ENCODE measurements around the gene BTF3. TPM values are rescaled to one million over a fixed set of nuclear protein-coding genes. Genes with fewer than 3 reads are reported as not detected.

Gene BTF3
- total RNA-seq, 1 experiment from 2014 or later: 861 TPM

DNA sequence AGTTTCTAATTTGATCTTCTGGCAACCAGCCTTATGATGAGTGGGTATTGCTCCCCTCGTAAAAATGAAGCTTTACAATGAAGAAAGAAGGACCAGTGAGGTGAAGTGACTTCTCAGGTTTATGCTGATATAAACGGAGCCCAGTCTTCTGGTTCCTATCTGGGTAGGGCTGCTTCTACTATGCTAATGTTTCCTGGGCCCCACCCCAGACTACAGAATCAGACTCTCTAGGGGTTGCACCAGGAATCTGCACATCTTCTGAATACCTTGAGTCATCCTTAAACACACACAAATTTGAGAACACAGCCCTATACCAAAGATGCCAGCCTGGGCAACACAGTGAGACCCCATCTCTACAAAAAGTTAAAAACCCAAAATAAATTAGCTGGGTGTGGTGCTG is 16.2 kb downstream of the BTF3 start:
- H3K18ac ChIP-seq (ENCODE audit: insufficient read length, low read depth, low read length): no peak overlapping the region
- H3K79me2 ChIP-seq (ENCODE audit: insufficient read depth, low read length): no peaks in the 10 kb centered on the region
- Mint-ChIP-seq H3K4me3 (no peak overlapping the region), H3K9me3 (no peaks in the 10 kb centered on the region), H3K27ac (no peak overlapping the region), H3K4me1 (peaks cover 8 to 13% of the 10 kb centered on the region in 2 experiments), H3K36me3 (ENCODE audit: insufficient read depth in 1 of 3, low read depth in 3 of 3) (no peaks in the 10 kb centered on the region), H3K27me3 (ENCODE audit: low read depth) (peaks cover 5% of the 10 kb centered on the region)
- no peaks in the 10 kb centered on the region for H3K23me2 ChIP-seq (ENCODE audit: insufficient read length, low read depth, low read length, poor library complexity, severe bottlenecking)
- H2BK120ac ChIP-seq (ENCODE audit: low read depth, low read length, poor library complexity, severe bottlenecking): no peak overlapping the region
- no peak overlapping the region for H3K9ac ChIP-seq (ENCODE audit: extremely low read depth, insufficient read length, low read length)
- no peak overlapping the region for H3T11ph ChIP-seq (ENCODE audit: low read length)
- H2BK20ac ChIP-seq (ENCODE audit: low read depth, low read length, poor library complexity, severe bottlenecking): no peak overlapping the region
- H3K4me2 ChIP-seq (ENCODE audit: insufficient read depth, insufficient read length, low read length): no peak overlapping the region
- no peaks in the 10 kb centered on the region for H4K20me1 ChIP-seq (ENCODE audit: control insufficient read depth, insufficient read depth, insufficient read length)
- no peak overlapping the region for H4K8ac ChIP-seq (replicated peaks; ENCODE audit: insufficient read length, low read depth, low read length)
- no peak overlapping the region for H2BK15ac ChIP-seq (ENCODE audit: low read depth, low read length)
- no peaks in the 10 kb centered on the region for H3K9me3 ChIP-seq (ENCODE audit: control insufficient read depth, low read depth, low read length)
- no peak overlapping the region for H3K4ac ChIP-seq (ENCODE audit: low read depth, low read length)
- TF ChIP-seq, protein P1, sequence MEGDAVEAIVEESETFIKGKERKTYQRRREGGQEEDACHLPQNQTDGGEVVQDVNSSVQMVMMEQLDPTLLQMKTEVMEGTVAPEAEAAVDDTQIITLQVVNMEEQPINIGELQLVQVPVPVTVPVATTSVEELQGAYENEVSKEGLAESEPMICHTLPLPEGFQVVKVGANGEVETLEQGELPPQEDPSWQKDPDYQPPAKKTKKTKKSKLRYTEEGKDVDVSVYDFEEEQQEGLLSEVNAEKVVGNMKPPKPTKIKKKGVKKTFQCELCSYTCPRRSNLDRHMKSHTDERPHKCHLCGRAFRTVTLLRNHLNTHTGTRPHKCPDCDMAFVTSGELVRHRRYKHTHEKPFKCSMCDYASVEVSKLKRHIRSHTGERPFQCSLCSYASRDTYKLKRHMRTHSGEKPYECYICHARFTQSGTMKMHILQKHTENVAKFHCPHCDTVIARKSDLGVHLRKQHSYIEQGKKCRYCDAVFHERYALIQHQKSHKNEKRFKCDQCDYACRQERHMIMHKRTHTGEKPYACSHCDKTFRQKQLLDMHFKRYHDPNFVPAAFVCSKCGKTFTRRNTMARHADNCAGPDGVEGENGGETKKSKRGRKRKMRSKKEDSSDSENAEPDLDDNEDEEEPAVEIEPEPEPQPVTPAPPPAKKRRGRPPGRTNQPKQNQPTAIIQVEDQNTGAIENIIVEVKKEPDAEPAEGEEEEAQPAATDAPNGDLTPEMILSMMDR (conservative IDR thresholded peaks at IDR 0.05): no peak
- no peaks in the 10 kb centered on the region; the same call in 1 of the 2 replicates for H3K4me1 ChIP-seq (ENCODE audit: insufficient read depth, low read length)
- H3K27ac ChIP-seq (ENCODE audit: insufficient read length, low read depth, low read length): no peak overlapping the region
- H3K56ac ChIP-seq (ENCODE audit: insufficient read length, low read depth, low read length): no peak overlapping the region
- H3K14ac ChIP-seq (ENCODE audit: insufficient read depth, low read length): no peak overlapping the region
- no CpG with 5 or more reads among the region's 2 CpGs for WGBS (ENCODE audit: extremely low coverage, insufficient read length, low lambda C conversion rate)
- no peak overlapping the region for H2BK12ac ChIP-seq (ENCODE audit: insufficient read length, low read depth, low read length)
- H2BK5ac ChIP-seq (ENCODE audit: insufficient read length, low read length): no peak overlapping the region
- no peak for DNase-seq
- H2AFZ ChIP-seq (ENCODE audit: low read length): no peak overlapping the region
- no peak overlapping the region for H4K91ac ChIP-seq (ENCODE audit: insufficient read length, low read depth, low read length)
- H3K79me1 ChIP-seq (ENCODE audit: insufficient read depth, low read depth, low read length, poor library complexity, severe bottlenecking): no peaks in the 10 kb centered on the region
- H3K23ac ChIP-seq (ENCODE audit: insufficient read length, low read depth, low read length): no peak overlapping the region
- H3K27me3 ChIP-seq (ENCODE audit: insufficient read depth, low read length): no peaks in the 10 kb centered on the region
- H2AK5ac ChIP-seq (ENCODE audit: insufficient read length, low read length): no peak overlapping the region
- H4K5ac ChIP-seq (ENCODE audit: insufficient read length, low read depth, low read length): no peak overlapping the region

All from H9 (cell line).